ENCODE measurements around the gene RNF10.

Gene RNF10

DNA sequence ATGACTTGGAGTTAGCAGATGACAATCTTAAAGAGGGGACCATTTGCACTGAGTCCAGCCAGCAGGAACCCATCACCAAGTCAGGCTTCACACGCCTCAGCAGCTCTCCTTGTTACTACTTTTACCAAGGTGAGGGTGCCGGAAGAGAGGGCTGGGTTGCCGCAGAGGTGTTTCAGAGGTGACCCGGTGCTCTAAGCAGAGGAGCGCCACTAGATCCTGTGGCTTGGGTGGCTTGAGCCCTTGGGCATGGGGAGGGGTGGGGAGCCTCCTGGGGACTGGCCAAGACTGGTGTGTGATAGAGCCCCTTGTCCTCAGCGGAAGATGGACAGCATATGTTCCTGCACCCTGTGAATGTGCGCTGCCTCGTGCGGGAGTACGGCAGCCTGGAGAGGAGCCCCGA lies 29.3 kb downstream of the RNF10 start:
- DNase-seq (ENCODE audit: low read depth, low spot score): no peak

DNA sequence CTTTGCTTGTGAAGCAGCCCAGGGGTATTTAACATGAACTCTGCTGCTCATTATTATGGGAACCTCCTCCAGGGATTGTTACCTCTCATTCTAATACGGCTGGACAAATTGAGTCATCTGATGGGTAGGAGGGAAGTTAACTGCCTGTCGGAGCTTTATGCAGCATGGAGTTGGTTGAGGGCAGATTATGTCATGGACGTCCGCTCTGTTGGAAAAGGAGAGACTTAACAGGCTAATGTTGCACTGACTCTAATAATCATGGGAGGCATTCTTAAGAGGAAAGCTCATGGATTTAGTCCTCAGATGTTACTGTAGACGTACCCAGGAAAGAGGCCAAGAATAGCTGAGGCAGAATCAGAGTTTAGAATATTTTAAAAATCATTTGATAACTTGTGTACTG lies 37.1 kb downstream of the RNF10 start:
- no peak for DNase-seq (ENCODE audit: low read depth, low spot score)
- H3K4me3 ChIP-seq (ENCODE audit: low read length): no peak overlapping the region

More for the DNA sequence above, 29.3 kb downstream of the RNF10 start:
- H3K4me3 ChIP-seq (ENCODE audit: low read length): no peak overlapping the region

DNA sequence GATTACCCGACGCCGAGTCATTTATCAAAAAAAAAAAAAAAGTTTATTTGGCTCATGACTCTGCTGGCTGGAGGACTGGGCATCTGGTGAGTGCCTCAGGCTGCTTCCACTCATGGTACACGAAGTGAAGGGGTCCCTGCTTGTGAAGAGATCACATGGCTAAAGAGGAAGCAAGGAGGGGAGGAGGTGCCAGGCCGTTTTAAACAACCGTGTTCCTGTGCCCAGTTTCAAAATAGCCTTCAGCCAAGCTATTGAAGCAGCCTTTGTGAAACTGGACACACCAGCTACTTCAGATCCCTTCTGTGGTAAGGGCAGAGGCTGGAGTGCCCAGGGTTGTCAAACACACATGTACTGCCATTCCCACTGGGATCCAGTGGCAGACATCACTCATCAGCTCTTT lies 39.4 kb downstream of the RNF10 start:
- H3K4me3 ChIP-seq (ENCODE audit: low read length): no peak overlapping the region
- no peak for DNase-seq (ENCODE audit: low read depth, low spot score)

DNA sequence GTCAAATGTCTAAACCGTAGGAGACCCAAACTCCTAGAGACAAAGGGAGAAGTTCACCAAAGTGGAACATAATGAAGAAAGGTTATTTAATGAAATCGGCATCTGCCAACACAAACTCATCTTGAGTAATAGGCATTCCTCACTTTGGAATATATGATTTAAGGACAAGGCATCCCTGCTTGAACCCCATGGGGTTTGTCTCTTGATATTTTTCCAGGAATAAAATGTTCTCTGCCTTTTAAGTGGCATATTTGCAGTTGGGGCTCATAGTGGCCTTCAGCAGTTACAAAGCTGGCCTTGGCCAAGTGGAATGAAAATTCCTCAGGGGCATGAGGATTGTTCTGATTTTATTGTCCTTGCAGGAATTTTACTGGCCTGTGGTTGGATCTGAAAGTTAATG lies 40.0 kb downstream of the RNF10 start:
- DNase-seq (ENCODE audit: low read depth, low spot score): no peak
- no peak overlapping the region for H3K4me3 ChIP-seq (ENCODE audit: low read length)

DNA sequence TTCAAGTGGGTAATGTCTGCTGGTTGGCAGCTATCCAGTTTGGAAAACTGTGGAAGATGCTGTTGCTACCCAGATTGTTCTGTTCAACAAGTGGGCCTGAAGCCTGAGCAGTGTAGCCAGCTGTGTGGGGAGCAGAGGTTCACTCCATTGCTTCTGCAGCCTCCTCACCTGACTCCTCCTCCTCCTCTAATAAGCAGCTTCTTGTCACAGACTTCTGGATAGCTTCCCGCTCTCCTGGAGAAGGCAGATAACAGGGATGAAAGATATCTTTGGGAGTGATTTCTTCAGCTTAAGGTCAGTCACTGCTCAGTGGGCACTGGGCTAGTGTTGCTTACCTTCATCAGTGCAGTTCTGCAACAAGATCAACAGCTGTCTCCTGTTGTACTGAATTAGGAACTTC lies 45.0 kb downstream of the RNF10 start:
- no peak for DNase-seq (ENCODE audit: low read depth, low spot score)
- H3K4me3 ChIP-seq (ENCODE audit: low read length): no peak overlapping the region

DNA sequence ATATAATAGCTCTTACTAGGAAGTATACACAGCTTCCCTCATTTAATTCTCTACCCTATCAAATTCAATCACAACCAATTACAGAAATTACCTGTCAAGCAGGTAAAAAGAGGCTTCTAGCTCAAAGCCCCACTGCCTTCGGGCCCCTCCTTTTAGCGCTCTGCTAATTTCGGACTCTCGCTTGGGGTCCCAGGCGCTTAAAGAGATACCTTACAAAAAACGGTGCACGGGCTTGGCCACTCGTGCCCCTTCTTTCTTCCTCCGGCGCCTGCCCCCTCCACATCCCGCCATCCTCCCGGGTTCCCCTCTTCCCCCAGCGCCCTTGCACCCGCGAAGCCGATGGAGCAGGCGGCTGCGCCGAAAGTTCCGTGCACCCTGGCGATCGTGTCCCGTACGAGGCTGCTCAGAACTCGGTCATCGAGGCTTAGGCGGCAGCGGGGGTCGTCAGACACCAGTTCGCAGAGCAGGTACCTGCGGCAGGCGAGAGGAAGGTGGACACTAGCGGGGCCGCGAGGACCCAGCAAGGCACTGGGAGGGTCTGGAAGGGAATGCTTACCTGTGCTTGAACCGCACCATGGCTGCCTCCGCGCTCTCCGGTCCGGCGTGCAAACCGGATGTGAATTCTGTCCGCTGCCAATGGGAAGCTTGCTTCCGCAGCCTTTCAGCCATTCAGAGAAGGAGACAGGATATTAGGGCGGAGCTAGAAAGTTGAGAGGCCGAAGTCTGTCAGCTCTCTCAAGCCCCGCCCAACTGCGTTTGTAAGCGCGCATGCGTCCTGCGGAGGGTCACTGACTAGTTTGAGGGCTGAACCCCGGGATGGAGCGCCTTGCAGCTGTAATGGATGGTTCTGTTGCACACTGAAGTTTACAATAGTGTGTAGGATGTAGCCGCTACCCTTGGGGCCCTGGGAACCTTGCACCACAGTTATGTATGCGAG lies 46.9 kb downstream of the RNF10 start, which contains the start of gene POP5:
Gene POP5, minus strand, starts transcription at position 616 of the 937 bp plus-strand sequence. Its CDS starts 40 bp downstream, at position 576.
- peak within 1 kb of the TSS; percentile 97 for H3K4me3 ChIP-seq (ENCODE audit: low read length)
- peak; percentile 96 for DNase-seq (ENCODE audit: low read depth, low spot score)

DNA sequence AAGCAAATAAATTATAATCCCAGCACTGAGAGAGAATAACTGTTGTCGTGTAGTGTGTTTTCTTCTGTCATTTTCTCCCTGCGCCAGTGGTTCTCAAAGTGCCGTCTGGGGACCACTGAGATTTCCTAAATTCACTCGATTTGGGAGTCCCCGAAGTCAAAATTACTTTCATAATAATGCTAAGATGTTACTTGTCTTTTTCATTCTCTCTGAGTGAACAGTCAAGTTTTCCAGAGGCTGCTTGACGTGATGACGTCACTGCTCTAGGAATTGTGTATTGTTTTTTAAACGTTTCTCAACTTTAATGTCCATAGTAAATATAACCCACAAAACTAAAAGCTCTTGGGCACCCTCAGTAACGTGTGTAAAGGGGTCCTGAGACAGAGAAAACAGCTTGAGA lies 47.8 kb downstream of the RNF10 start:
- peak overlapping the region; percentile 97 for H3K4me3 ChIP-seq (ENCODE audit: low read length)
- DNase-seq (ENCODE audit: low read depth, low spot score): no peak

DNA sequence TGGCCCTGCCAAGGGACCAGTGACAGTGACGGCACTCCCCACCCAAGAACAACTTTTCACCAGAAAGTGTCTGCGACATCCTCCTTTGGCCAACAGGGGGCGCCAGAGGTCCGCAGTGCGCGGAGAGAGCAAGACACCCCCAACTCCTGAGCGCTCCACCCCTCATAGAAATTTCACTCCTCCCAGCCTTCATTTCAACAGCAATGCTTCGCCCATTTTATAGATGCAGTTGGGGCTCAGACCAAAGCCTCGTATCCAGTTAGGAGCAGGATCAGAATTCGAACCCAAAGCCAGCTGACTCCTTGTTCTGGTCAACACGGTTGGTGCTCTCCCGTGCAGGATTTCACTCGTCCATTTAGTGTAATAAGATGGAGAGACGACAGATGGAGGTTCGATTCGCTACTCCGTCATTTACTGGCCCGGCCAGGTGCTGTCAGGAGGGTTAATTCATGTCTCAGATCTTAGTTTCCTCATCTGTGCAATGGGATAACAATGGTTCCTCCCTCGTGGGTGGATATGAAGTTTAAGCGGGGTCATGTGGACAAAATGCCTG lies 49.4 kb downstream of the RNF10 start:
- peak overlapping the region; percentile 5 for H3K4me3 ChIP-seq (ENCODE audit: low read length)
- peak; percentile 64 for DNase-seq (ENCODE audit: low read depth, low spot score)

DNA sequence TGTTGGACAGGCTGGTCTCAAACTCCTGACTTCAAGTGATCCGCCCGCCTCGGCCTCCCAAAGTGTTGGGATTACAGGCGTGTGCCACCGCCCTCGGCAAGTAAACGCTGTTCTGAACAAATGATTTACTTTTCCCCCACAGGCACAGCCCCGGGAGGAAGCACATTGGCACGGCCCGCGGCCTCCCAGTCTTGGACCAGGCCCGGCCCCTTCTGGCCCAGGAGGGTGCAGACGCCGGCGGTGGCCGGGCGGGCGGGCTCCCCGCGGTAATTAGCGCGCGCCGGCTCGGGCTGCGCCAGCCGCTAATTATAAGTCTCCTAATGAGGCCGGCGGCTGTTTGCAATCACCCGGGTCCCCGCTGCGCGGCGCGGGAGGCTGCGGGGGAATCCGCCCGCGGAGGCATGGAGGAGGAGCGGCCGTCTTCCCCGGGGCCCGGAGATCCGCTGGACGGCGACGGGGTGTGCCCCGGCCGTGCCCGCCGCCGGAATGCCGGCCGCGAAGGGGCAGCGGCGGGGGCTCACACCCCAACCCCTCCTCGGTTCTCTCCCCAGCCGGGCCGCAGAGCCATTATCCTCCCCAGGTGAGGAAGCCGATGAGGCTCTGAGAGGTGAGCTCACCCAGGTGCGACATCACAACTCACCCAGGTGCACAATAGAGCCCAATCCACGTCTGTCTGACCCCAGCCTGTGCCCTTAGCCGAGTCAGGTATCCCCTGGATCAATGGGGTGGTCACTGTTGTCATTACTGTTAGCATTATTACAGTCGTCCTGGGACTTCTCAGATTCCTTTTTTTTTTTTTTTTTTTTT lies 50.4 kb downstream of the RNF10 start:
- H3K4me3 ChIP-seq (ENCODE audit: low read length): peak overlapping the region; percentile 21
- no peak for DNase-seq (ENCODE audit: low read depth, low spot score)

DNA sequence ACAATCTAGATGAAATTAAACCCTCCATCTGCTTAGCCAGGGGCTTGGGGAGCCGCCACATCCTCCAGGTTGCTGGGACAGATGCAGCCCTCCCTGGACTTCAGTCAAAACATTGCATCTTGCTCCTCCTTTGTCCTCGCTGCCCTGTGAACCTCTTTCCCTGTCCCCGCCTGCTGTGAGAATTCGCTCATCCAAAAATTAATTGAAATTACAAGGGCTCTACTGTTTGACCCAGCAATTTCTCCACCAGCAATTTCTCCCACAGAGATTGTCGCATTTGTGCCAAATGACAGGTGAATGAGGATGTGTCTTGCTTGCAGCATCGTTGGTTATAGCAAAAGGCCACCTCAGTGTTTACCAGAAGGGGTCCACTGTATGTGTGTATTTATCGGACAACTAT lies 52.0 kb downstream of the RNF10 start:
- no peak overlapping the region for H3K4me3 ChIP-seq (ENCODE audit: low read length)
- no peak for DNase-seq (ENCODE audit: low read depth, low spot score)

DNA sequence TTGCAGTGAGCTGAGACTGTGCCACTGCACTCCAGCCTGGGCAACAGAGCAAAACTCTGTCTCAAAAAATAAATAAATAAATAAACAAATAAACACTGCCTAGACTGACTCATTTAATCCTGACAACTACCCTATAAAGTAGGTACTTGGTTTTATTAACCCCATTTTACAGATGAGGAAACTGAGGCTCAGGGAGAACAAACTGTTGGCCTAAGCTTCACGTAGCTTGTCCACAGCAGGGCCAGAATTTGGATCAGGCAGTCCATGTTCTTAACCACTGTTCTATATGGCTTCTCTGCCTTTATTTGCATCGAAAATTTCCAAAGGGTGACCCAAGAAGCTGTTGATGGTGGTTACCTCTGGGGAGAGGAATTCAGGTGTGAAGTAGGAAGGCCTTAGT lies 52.7 kb downstream of the RNF10 start:
- H3K4me3 ChIP-seq (ENCODE audit: low read length): no peak overlapping the region
- DNase-seq (ENCODE audit: low read depth, low spot score): no peak

DNA sequence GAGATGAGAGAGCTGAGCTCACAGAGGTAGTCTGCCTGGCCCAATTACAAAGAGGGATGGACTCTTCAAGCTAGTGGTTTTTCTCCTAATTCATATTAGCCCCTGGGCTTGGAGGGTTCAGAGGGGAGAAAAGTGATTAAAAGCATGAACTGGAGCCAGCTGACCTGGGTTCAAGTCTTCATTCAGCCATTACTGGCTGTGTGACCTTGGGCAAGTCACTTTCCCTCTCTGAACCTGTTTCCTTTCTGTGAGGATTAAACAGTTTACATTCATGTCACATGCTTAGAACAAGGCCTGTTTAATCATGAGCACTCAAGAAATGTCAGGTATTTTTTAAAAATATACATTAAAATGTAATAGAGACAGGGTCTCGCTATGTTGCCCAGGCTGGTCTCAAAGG lies 54.2 kb downstream of the RNF10 start:
- no peak for DNase-seq (ENCODE audit: low read depth, low spot score)
- no peak overlapping the region for H3K4me3 ChIP-seq (ENCODE audit: low read length)

DNA sequence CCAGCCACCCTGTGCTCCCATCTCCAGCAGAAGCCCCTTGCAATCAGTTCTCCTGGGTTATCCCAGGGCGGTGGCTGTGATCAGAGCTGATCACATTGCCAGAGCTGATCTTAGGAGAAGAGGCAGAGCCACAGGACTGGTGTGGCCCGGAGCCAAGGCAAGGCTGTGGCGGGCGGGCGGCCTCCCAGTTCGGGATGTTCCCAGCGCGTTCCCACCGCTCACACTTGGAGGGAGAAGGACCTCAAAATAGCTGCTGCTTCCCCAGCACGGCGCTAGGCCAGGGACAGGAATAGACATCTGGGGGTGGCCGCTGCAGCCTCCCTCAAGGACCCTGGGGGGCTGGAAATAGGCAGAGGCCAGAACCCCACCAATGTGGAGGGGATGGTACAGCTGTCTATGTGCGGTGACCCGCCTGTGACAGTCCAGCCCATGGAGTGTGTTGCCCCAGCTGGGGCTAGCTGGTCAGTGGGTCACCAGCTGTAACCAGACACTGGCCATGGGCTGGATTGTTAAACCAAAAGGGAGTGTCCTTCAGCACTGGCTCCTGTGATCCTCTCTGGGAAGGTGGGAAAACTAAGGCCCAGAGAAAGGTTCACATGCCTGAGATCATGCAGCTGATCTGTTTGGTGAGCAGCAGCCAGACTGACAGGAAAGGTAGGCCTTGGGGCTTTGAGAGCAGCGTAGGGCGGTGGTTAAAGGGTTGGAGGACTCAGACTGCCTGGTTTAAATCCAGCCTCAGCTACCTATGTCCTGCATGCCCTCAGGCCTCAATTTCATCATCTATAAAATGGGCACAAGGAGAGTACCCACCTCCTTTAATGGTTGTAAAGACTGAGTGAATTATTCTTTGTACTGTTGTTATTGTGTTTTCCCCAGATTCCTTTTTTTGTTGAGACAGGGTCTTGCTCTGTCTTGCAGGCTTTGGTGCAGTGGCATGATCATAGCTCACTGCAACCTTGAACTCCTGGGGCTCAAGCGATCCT lies 55.1 kb downstream of the RNF10 start:
- H3K4me3 ChIP-seq (ENCODE audit: low read length): no peak overlapping the region
- DNase-seq (ENCODE audit: low read depth, low spot score): no peak

DNA sequence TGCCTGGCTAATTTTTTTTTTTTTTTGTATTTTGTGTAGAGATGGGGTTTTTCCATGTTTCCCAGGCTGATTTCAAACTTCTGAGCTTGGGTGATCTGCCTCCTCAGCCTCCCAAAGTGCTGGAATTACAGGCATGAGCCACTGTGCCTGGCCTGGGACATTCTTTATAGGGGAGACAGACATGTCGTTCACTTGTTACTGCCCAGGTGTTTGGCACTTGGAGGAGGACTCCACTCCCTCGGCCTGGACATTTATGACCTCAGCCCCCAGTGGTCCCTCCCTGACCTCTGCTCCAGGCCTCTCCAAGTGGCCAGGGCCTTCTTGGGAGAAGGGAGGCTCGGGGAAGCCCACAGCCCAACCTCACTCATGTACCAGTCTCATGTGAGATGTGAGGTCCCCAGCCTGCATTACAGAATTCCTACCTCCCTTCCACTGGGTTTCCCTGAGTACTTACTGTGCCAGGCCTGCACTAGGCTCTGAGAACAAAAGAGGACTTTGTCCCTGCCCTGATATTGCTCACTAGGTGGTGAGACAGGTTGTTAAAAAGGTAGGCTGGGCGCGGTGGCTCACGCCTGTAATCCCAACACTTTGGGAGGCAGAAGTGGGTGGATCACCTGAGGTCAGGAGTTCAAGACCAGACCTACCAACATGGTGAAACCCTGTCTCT lies 56.7 kb downstream of the RNF10 start:
- no peak for DNase-seq (ENCODE audit: low read depth, low spot score)

DNA sequence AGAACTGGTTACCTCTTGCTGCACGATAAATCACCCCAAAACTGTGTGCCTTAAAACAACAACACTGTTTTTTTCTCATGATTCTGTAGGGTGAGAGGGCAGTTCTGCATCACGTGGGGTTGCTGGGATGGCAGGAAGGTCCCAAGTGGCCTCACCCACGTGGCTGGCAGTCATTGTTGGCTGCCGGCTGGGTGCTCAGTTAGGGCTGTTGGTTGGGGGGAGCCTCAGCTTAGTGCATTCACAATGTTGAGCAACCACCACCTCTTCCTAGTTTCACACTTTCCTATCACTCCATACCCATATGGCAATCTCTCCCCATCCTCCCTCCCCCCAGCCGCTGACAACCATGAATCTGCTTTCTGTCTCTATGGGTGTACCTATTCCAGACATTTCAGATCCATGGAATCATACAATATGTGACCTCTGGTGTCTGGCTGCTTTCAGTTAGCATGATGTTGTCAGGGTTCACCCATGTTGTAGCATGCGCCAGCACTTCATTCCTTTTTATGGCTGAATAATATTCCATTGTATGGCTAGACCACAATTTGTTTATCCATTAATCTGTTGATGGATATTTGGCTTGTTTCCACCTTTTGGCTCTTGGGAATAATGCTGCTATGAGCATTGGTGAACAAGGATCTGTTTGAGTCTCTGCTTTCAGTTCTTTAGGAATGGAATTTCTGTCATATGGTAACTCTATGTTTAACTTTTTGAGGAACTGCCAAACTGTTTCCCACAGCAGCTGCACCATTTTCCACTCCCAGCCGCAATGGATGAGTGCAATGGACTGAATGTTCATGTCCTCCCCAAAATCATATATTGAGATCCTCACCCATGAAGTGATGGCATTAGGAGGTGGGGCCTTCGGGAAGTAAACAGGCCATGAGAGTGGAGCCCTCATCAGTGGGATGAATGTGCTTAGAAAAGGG lies 58.2 kb downstream of the RNF10 start:
- H3K4me3 ChIP-seq (ENCODE audit: low read length): no peak overlapping the region

More for the DNA sequence above, 56.7 kb downstream of the RNF10 start:
- H3K4me3 ChIP-seq (ENCODE audit: low read length): no peak overlapping the region

DNA sequence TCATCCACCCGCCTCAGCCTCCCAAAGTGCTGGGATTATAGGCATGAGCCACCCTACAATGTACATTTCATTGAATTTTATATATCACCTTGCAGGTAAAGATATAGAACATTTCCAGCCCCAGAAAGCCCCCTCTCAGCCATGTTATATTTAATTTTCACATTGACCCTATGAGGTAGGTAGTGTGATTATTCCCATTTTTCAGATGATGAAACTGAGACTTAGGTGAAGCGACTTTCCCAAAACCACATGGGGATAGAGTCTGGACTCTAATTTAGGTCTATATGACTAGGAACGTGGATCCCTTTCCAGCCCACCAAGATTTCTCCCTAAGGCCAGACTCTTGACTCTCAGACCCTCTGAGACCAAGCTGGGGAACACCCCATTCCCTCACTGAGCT lies 62.7 kb downstream of the RNF10 start:
- DNase-seq (ENCODE audit: low read depth, low spot score): no peak
- H3K4me3 ChIP-seq (ENCODE audit: low read length): no peak overlapping the region

More for the DNA sequence above, 58.2 kb downstream of the RNF10 start:
- DNase-seq (ENCODE audit: low read depth, low spot score): no peak

DNA sequence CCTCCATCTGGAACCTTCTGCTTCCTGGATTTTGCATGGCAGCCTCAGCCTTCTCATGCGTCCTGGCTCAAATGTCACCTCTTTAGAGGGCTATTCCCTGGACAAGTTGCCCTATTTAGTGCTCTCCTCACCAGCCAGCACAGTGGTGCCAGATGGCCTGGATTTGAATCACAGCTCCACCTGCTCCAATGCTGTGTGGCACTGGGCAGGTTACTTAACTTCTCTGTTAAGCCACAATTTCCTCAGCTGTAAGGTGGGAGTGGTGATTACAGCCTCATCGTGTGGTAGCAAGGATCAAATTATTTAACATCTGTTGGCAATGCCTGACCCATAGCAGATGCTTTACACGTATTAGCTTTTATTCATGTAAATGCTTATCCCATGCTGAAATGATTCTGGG lies 63.7 kb downstream of the RNF10 start:
- no peak overlapping the region for H3K4me3 ChIP-seq (ENCODE audit: low read length)
- DNase-seq (ENCODE audit: low read depth, low spot score): no peak
